ENCODE data around the gene ADGRV1.

Gene ADGRV1

GRCh38 chr5:91126448-91126847, 567.9 kb downstream of the ADGRV1 start:
- no peak overlapping the region for H3K9ac ChIP-seq (ENCODE audit: low read length)
- H3K4me3 ChIP-seq (ENCODE audit: insufficient read depth, low read length, poor library complexity, severe bottlenecking) = no peak overlapping the region
- no peak overlapping the region for H2AFZ ChIP-seq (ENCODE audit: low read depth, low read length, severe bottlenecking)
- no peak overlapping the region for H3K4me2 ChIP-seq (ENCODE audit: low read depth, low read length, poor library complexity, severe bottlenecking)
- H3K79me2 ChIP-seq (ENCODE audit: insufficient read depth, low read length) = no peaks in the 10 kb centered on the region
- TF ChIP-seq EZH2phosphoT487 (conservative IDR thresholded peaks at IDR 0.05; ENCODE audit: low read length) = no peak
- no peak for TF ChIP-seq CTCF (IDR thresholded peaks at IDR 0.05; ENCODE audit: insufficient read depth, low read length, poor library complexity, severe bottlenecking)
- no peaks in the 10 kb centered on the region for H3F3A ChIP-seq (ENCODE audit: insufficient read depth)
- no peaks in the 10 kb centered on the region for H3K27me3 ChIP-seq (ENCODE audit: low read length)
- no peaks in the 10 kb centered on the region for H3K36me3 ChIP-seq (ENCODE audit: low read length)
- H3K9me3 ChIP-seq (ENCODE audit: insufficient read depth, low read length) = no peaks in the 10 kb centered on the region
- no peak overlapping the region for H3K27ac ChIP-seq (ENCODE audit: low read depth, low read length)
- no peaks in the 10 kb centered on the region for H4K20me1 ChIP-seq (ENCODE audit: low read depth, low read length)
- H3K9me2 ChIP-seq (replicated peaks; ENCODE audit: insufficient read depth, low read length) = no peaks in the 10 kb centered on the region

GRCh38 chr5:91126888-91127287, 568.3 kb downstream of the ADGRV1 start:
- H3K36me3 ChIP-seq (ENCODE audit: low read length) = no peaks in the 10 kb centered on the region
- no peak overlapping the region for H3K4me3 ChIP-seq (ENCODE audit: insufficient read depth, low read length, poor library complexity, severe bottlenecking)
- H3F3A ChIP-seq (ENCODE audit: insufficient read depth) = no peaks in the 10 kb centered on the region
- no peaks in the 10 kb centered on the region for H3K9me3 ChIP-seq (ENCODE audit: insufficient read depth, low read length)
- no peak overlapping the region for H3K27ac ChIP-seq (ENCODE audit: low read depth, low read length)
- no peak overlapping the region for H3K4me2 ChIP-seq (ENCODE audit: low read depth, low read length, poor library complexity, severe bottlenecking)
- no peaks in the 10 kb centered on the region for H3K79me2 ChIP-seq (ENCODE audit: insufficient read depth, low read length)
- no peak for TF ChIP-seq EZH2phosphoT487 (conservative IDR thresholded peaks at IDR 0.05; ENCODE audit: low read length)
- TF ChIP-seq CTCF (IDR thresholded peaks at IDR 0.05; ENCODE audit: insufficient read depth, low read length, poor library complexity, severe bottlenecking) = no peak
- no peaks in the 10 kb centered on the region for H3K27me3 ChIP-seq (ENCODE audit: low read length)
- no peaks in the 10 kb centered on the region for H3K9me2 ChIP-seq (replicated peaks; ENCODE audit: insufficient read depth, low read length)
- no peak overlapping the region for H3K9ac ChIP-seq (ENCODE audit: low read length)
- no peaks in the 10 kb centered on the region for H4K20me1 ChIP-seq (ENCODE audit: low read depth, low read length)
- no peak overlapping the region for H2AFZ ChIP-seq (ENCODE audit: low read depth, low read length, severe bottlenecking)

GRCh38 chr5:91127456-91128081, 569.0 kb downstream of the ADGRV1 start:
- TF ChIP-seq CTCF (IDR thresholded peaks at IDR 0.05; ENCODE audit: insufficient read depth, low read length, poor library complexity, severe bottlenecking) (no peak), EZH2phosphoT487 (conservative IDR thresholded peaks at IDR 0.05; ENCODE audit: low read length) (no peak)
- Histone ChIP-seq H3K4me3 (ENCODE audit: insufficient read depth, low read length, poor library complexity, severe bottlenecking) (no peak overlapping the region), H4K20me1 (ENCODE audit: low read depth, low read length) (no peaks in the 10 kb centered on the region), H3K27me3 (ENCODE audit: low read length) (no peaks in the 10 kb centered on the region), H3K79me2 (ENCODE audit: insufficient read depth, low read length) (no peaks in the 10 kb centered on the region), H3K9ac (ENCODE audit: low read length) (no peak overlapping the region), H3K4me2 (ENCODE audit: low read depth, low read length, poor library complexity, severe bottlenecking) (no peak overlapping the region), H3K9me3 (ENCODE audit: insufficient read depth, low read length) (no peaks in the 10 kb centered on the region), H3K36me3 (ENCODE audit: low read length) (no peaks in the 10 kb centered on the region), H3K27ac (ENCODE audit: low read depth, low read length) (no peak overlapping the region), H3K9me2 (replicated peaks; ENCODE audit: insufficient read depth, low read length) (no peaks in the 10 kb centered on the region), H3F3A (ENCODE audit: insufficient read depth) (no peaks in the 10 kb centered on the region), H2AFZ (ENCODE audit: low read depth, low read length, severe bottlenecking) (no peak overlapping the region)

Measured in SU-DHL-6 (cell line).